ENCODE data around the gene TRIM31.
A peak's percentile ranks its signal among the peaks of the same experiment; 100 is the strongest.
"Not testable (repeated sequence)": the region's sequence is repeated elsewhere in the genome, so short reads cannot be mapped to it uniquely, and the experiment has no call there.

TRIM31 gene

GRCh38 chr6:30147096-30147495, 34.2 kb upstream of the TRIM31 start:
- DNase-seq = no peak

GRCh38 chr6:30145818-30146217, 32.9 kb upstream of the TRIM31 start:
- no peak for DNase-seq

GRCh38 chr6:30144811-30145210, 31.9 kb upstream of the TRIM31 start:
- DNase-seq = no peak

- DNase-seq = no peak
Measured at GRCh38 chr6:30143780-30144179, 30.9 kb upstream of the TRIM31 start.

- no peak for DNase-seq
Measured at GRCh38 chr6:30142665-30143064, 29.8 kb upstream of the TRIM31 start.

GRCh38 chr6:30140240-30140639, 27.4 kb upstream of the TRIM31 start:
- DNase-seq = not testable (repeated sequence)

- no peak for DNase-seq
Measured at GRCh38 chr6:30136570-30137286, 23.8 kb upstream of the TRIM31 start.

GRCh38 chr6:30135757-30136156, 22.9 kb upstream of the TRIM31 start, which contains the start of gene TRIM40:
Gene TRIM40, plus strand, starts transcription at chr6:30136140. Its CDS starts 897 bp downstream, at chr6:30137037.
- no peak for DNase-seq

GRCh38 chr6:30135147-30135546, 22.3 kb upstream of the TRIM31 start:
- DNase-seq = no peak

GRCh38 chr6:30131947-30132497, 19.1 kb upstream of the TRIM31 start:
- no peak for DNase-seq

- DNase-seq = peak; percentile 59
Measured at GRCh38 chr6:30130887-30131862, 18.3 kb upstream of the TRIM31 start.

- no peak for DNase-seq
Measured at GRCh38 chr6:30130179-30130679, 17.3 kb upstream of the TRIM31 start.

GRCh38 chr6:30129265-30130178, 16.6 kb upstream of the TRIM31 start:
- no peak for DNase-seq

GRCh38 chr6:30127238-30128093, 14.6 kb upstream of the TRIM31 start:
- no peak for DNase-seq

- no peak for DNase-seq
Measured at GRCh38 chr6:30122515-30122914, 9.6 kb upstream of the TRIM31 start.

GRCh38 chr6:30121446-30122366, 8.8 kb upstream of the TRIM31 start:
- no peak for DNase-seq

- not testable (repeated sequence) for DNase-seq
Measured at GRCh38 chr6:30118691-30119090, 5.8 kb upstream of the TRIM31 start.

GRCh38 chr6:30116724-30117123, 3.8 kb upstream of the TRIM31 start:
- no peak for DNase-seq

- DNase-seq = no peak
Measured at GRCh38 chr6:30113841-30114240, 951 bp upstream of the TRIM31 start.

GRCh38 chr6:30112402-30112994, 392 bp downstream of the TRIM31 start:
- DNase-seq = no peak

All from right hindlimb (tissue), 1 donor.